Stimulated activated naive CD8-positive, alpha-beta T cell treated with anti-CD3 and anti-CD28 coated beads, Interleukin-15, Interleukin-2, amounts not matched to agents 100 U/mL and 50 U/mL, for 24 hours (primary cell): ENCODE data around the gene RFX6.

ENCODE experiments used
- ATAC-seq: fragments of 150-1000 bp; cut with Tn5 transposase; one replicate; pipeline ENCODE4 v1.10.0; 2021
- DNase-seq: peaks from one replicate; pipeline ENCODE4 v3.0.0; 2021

RFX6 gene

GRCh38 chr6:116902634-116903033 is 25.6 kb downstream of the RFX6 start:
- ATAC-seq, result no peak

DNA sequence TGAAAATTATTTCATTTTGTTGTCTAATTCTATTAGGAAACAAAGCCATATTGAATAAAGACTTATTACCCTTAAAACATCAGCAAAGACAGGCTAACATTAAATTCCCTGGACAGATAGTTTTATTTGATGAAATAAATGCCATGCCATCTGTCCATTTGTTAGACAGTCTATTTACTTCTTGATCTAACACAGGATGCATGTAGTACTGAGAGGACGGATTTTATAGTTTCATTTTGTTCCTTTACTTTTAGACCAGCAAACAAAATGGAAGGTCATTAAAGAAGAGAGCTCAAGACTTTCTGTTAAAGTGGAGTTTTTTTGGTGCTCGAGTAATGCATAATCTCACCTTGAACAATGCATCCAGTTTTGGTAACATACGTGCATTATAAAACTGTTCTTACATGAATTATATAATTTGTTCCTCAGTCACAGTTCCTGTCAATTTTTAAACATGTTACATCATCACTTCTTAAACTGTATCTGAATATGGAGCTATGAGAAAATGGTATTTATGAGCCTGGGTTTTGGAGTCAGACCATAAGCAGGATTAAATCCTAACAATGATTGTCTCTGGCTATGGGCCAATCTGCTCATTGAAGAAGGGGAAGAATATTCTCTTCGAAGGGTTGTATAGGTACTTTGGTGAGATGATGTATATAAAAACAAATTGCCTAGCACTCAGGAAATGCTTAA is 46.0 kb downstream of the RFX6 start:
- ATAC-seq (no peak), DNase-seq (no peak)

More at GRCh38 chr6:116902634-116903033, 25.6 kb downstream of the RFX6 start:
- no peak for DNase-seq

- ATAC-seq (no peak), DNase-seq (no peak)
These were observed 47.2 kb downstream of the RFX6 start for GRCh38 chr6:116924245-116924644.

DNA sequence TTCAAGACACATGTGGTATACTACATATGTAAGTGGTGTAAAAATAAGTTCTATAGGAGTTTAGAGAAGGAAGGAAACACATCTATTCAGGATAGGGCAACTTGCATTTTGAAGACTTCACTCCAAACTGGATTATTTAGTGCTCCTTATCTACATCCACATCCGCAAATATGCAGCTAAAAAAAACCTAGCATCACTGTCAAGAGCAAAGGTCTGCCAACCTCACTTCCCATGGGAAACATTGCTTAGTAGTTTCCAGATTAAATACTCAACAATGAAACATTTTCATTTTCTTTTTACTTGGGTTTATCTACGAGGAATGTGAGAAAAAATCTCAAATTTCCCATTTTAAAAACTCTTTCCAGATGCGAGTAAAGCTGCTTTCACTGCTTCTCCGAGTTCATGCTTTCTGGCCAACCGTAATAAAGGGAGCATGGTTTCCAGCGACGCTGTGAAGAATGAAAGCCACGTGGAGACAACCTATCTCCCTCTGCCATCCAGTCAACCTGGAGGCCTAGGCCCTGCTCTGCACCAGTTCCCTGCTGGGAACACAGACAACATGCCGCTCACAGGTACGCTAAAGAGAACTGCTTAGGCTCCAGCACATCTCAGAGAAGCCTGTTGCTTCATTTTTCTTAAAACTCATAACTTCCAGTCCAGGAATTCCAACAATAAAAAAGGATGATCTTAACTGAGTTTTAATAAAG is 48.2 kb downstream of the RFX6 start:
- ATAC-seq, result no peak
- no peak for DNase-seq

DNA sequence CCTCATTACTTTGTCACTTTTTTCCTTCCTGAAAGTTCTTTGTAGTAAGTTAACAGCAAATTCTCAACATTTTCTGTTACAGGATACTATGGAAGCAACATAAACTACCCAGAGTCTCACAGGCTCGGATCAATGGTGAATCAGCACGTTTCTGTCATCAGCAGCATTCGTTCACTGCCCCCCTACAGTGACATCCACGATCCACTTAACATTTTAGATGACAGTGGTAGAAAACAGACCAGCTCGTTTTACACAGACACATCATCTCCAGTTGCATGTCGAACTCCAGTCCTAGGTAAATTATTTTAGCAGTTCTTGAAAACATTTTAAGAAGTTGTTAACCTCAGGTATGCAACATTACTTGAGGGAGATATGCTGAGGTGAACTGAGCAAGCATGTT is 51.6 kb downstream of the RFX6 start:
- no peak for ATAC-seq
- no peak for DNase-seq

- no peak for ATAC-seq
These were observed 52.8 kb downstream of the RFX6 start for GRCh38 chr6:116929825-116930224.

GRCh38 chr6:116931456-116931855 is 54.4 kb downstream of the RFX6 start:
- no peak for ATAC-seq
- no peak for DNase-seq

More at GRCh38 chr6:116929825-116930224, 52.8 kb downstream of the RFX6 start:
- no peak for DNase-seq

DNA sequence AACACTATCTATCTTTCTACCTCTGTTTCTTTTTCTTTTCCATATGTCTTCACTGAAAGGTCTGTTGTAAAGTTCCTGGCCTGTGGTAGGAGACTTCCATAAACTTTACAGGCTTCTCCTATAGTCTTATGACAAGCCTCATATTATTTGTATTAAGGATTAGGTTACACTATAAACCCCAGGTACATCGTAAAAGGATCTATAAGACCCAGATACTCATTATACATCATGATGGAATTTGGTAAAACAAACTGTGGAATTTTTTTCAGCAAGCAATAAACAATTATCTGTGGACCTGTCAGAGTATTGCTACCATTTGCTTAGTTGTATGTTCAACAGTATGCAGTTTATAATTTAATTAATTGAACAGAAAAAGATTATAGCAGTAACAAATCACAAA is 55.5 kb downstream of the RFX6 start:
- DNase-seq (no peak), ATAC-seq (no peak)

- no peak for DNase-seq
- no peak for ATAC-seq
These were observed 56.4 kb downstream of the RFX6 start for GRCh38 chr6:116933485-116933884.

GRCh38 chr6:116938305-116938704 is 61.3 kb downstream of the RFX6 start:
- ATAC-seq, result no peak
- no peak for DNase-seq

- DNase-seq, result no peak
These were observed 64.7 kb downstream of the RFX6 start for GRCh38 chr6:116941727-116942126.

GRCh38 chr6:116945809-116946208 is 68.8 kb downstream of the RFX6 start:
- DNase-seq (no peak), ATAC-seq (no peak)

More at GRCh38 chr6:116941727-116942126, 64.7 kb downstream of the RFX6 start:
- no peak for ATAC-seq

GRCh38 chr6:116948533-116949304 is 71.7 kb downstream of the RFX6 start:
- no peak for ATAC-seq
- no peak for DNase-seq

DNA sequence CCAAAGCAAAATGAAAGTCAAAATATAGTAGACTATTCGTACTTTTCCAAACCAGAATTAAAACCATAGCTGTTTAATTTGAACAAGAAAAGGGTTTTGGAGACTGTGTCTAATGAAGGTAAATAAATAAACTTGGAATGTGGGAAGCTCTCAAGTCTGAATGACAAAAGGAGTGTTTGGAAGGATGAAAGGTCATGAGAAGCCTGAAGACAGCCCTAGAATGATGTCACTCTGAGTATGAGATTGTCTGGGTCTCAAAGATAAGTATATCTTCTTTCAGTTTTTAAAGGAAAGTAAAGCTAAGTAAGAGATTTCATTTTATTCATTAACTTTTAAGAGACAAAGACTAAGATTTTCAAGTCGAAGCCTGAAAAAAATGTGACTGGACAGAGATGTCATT is 72.9 kb downstream of the RFX6 start:
- DNase-seq (no peak), ATAC-seq (no peak)

GRCh38 chr6:116954335-116954734 is 77.3 kb downstream of the RFX6 start:
- DNase-seq (no peak), ATAC-seq (no peak)

GRCh38 chr6:116954938-116955337 is 77.9 kb downstream of the RFX6 start:
- DNase-seq (no peak), ATAC-seq (no peak)

- ATAC-seq (no peak), DNase-seq (no peak)
These were observed 78.7 kb downstream of the RFX6 start for GRCh38 chr6:116955773-116956172.

- no peak for ATAC-seq
These were observed 86.9 kb downstream of the RFX6 start for GRCh38 chr6:116963972-116964371.

GRCh38 chr6:116966675-116967576 is 89.9 kb downstream of the RFX6 start:
- DNase-seq, result no peak
- ATAC-seq, result no peak

More at GRCh38 chr6:116963972-116964371, 86.9 kb downstream of the RFX6 start:
- DNase-seq, result no peak

DNA sequence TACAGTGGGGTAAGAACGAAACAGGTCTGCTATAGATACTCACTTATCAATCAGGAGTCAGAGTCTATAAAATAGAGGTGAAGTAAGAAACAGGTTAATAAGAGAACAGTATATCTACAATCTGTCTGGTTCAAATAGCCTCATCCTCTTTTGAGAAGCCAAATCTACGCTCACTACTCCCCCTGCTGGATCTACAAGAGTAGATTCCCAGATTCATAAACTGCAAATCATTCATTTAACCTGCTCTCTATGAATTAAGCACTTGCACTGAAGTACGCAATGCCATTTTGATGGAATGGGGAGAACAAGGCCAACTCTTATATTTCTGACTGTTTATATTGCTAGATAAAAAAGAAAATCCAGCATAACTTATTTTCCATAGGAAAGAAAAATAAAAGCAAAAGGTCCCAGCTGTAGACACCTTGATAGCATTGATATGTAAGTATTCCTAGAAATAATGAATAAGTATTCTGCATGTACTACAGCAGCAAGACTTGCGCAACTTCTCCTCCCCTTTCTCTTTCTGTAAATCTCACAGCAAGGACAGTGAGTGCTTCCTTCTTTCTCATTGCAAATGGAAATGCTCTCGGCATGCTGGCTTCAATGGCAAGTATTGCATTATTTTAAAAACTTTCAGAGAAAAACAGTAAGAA is 92.3 kb downstream of the RFX6 start:
- ATAC-seq (peak; percentile 49), DNase-seq (peak; percentile 4)

DNA sequence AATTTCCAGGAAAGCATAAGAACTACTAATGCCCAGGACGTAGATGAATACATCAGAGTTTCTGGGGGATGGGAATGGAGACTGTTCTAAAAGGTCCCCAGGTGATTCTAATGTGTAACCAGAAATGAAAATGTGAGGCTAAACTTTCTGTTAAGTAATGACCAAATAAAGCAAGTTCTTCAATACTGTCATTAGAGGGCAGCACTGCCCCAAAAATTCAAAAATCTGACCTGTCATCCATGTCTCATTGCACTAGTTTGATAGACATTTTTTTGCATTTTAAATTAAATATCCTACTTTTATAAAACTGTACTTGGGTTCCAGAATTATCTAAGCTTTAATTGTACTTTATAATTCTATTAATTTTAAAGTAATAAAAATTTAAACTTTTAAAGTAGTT is 94.9 kb downstream of the RFX6 start:
- no peak for ATAC-seq
- peak; percentile 11 for DNase-seq
